OCI-LY1 (cell line): ENCODE results near the gene RUNX1.

Experiments used
- H2AFZ ChIP-seq: fragments of 200-600 bp; sonication (generic), shearing (Covaris generic); 2 replicates; pipeline ENCODE4 v1.6.0; 2014; ENCODE audit warnings: antibody characterized with exemption, mild to moderate bottlenecking, low read length
- H3F3A ChIP-seq: fragments of 200-600 bp; sonication (generic), shearing (Covaris generic); 2 replicates; pipeline ENCODE4 v1.6.0; 2014; ENCODE audit warnings: mild to moderate bottlenecking, antibody characterized with exemption, low read length, moderate library complexity; ENCODE audit not compliant: insufficient read depth
- H3K27ac ChIP-seq: fragments of 200-600 bp; sonication (generic); 2 replicates; pipeline ENCODE4 v1.5.1; 2014; ENCODE audit warnings: low read length, mixed run types, mild to moderate bottlenecking, low read depth; ENCODE audit not compliant: poor library complexity, severe bottlenecking
- H3K27me3 ChIP-seq: fragments of 200-600 bp; sonication (generic); 2 replicates; pipeline ENCODE4 v1.6.0; 2014; ENCODE audit warnings: antibody characterized with exemption, mild to moderate bottlenecking, low read length, moderate library complexity; ENCODE audit not compliant: insufficient read depth
- H3K36me3 ChIP-seq: fragments of 200-600 bp; sonication (generic); 2 replicates; pipeline ENCODE4 v1.6.1; 2014; ENCODE audit warnings: mild to moderate bottlenecking, antibody characterized with exemption, low read length, moderate library complexity, mixed read lengths; ENCODE audit not compliant: insufficient read depth
- H3K4me1 ChIP-seq: fragments of 200-600 bp; sonication (generic); 2 replicates; pipeline ENCODE4 v1.5.1; 2014; ENCODE audit warnings: mild to moderate bottlenecking, low read length, moderate library complexity; ENCODE audit not compliant: insufficient read depth, severe bottlenecking
- H3K4me2 ChIP-seq: fragments of 200-600 bp; sonication (generic), shearing (Covaris generic); 2 replicates; pipeline ENCODE4 v1.6.1; 2014; ENCODE audit warnings: low read length
- H3K4me3 ChIP-seq: fragments of 200-600 bp; sonication (generic); 2 replicates; pipeline ENCODE4 v1.5.1; 2014; ENCODE audit warnings: low read length, low read depth, mild to moderate bottlenecking, mixed read lengths; ENCODE audit not compliant: poor library complexity, severe bottlenecking
- H3K79me2 ChIP-seq: fragments of 200-600 bp; shearing (Covaris generic); 2 replicates; pipeline ENCODE4 v1.6.1; 2016; ENCODE audit warnings: mixed run types, low read length, mixed read lengths; ENCODE audit not compliant: insufficient read depth
- H3K9ac ChIP-seq: fragments of 200-600 bp; sonication (generic), shearing (Covaris generic); 2 replicates; pipeline ENCODE4 v1.6.1; 2014; ENCODE audit warnings: mild to moderate bottlenecking, low read length, mixed read lengths
- H3K9me2 ChIP-seq: fragments of 200-600 bp; sonication (generic), shearing (Covaris generic); 2 replicates; pipeline ENCODE4 v1.6.1; 2014; ENCODE audit warnings: low read depth, mild to moderate bottlenecking, low read length, mixed read lengths
- H3K9me3 ChIP-seq: fragments of 200-600 bp; shearing (Covaris generic); 2 replicates; pipeline ENCODE4 v1.6.1; 2014; ENCODE audit warnings: low read length, mixed read lengths
- H4K20me1 ChIP-seq: fragments of 200-600 bp; sonication (generic), shearing (Covaris generic); 2 replicates; pipeline ENCODE4 v1.6.0; 2016; ENCODE audit warnings: mild to moderate bottlenecking, low read length; ENCODE audit not compliant: insufficient read depth
- CTCF ChIP-seq: fragments of 200-600 bp; sonication (generic), shearing (Covaris generic); IDR thresholded peaks from 2 replicates; pipeline ENCODE4 v1.5.1; 2017; ENCODE audit warnings: mild to moderate bottlenecking, antibody characterized with exemption, low read length, moderate library complexity, mixed read lengths
- EZH2 ChIP-seq: fragments of 200-600 bp; sonication (generic), shearing (Covaris generic); IDR thresholded peaks from 2 replicates; pipeline ENCODE4 v1.8.0; 2017; ENCODE audit warnings: borderline replicate concordance, mixed run types, mild to moderate bottlenecking, antibody characterized with exemption, low read length, moderate library complexity, mixed read lengths

RUNX1 gene

GRCh38 chr21:34782506-34783360 is 266.4 kb downstream of the RUNX1 start:
- H4K20me1 ChIP-seq: no peaks in the 10 kb centered on the region
- no peaks in the 10 kb centered on the region for H3K9me3 ChIP-seq
- no peak overlapping the region for H3K9ac ChIP-seq
- H3K79me2 ChIP-seq: no peaks in the 10 kb centered on the region
- H3K4me1 ChIP-seq: no peaks in the 10 kb centered on the region
- no peak overlapping the region for H3K4me3 ChIP-seq
- H3K27me3 ChIP-seq: no peaks in the 10 kb centered on the region
- H3K27ac ChIP-seq: no peak overlapping the region
- H3F3A ChIP-seq: no peaks in the 10 kb centered on the region
- no peak overlapping the region for H3K4me2 ChIP-seq
- H3K9me2 ChIP-seq: no peaks in the 10 kb centered on the region
- H2AFZ ChIP-seq: no peak overlapping the region
- TF ChIP-seq EZH2 (no peak), CTCF (no peak)
- H3K36me3 ChIP-seq: no peaks in the 10 kb centered on the region

- H3K9ac ChIP-seq: no peak overlapping the region
- no peaks in the 10 kb centered on the region for H3K79me2 ChIP-seq
- H3K9me3 ChIP-seq: no peaks in the 10 kb centered on the region
- H3K36me3 ChIP-seq: no peaks in the 10 kb centered on the region
- H4K20me1 ChIP-seq: no peaks in the 10 kb centered on the region
- H3K4me1 ChIP-seq: no peaks in the 10 kb centered on the region
- H3K27ac ChIP-seq: no peak overlapping the region
- no peaks in the 10 kb centered on the region for H3K9me2 ChIP-seq
- no peak overlapping the region for H3K4me2 ChIP-seq
- TF ChIP-seq EZH2 (no peak), CTCF (no peak)
- H3F3A ChIP-seq: no peaks in the 10 kb centered on the region
- H2AFZ ChIP-seq: no peak overlapping the region
- no peak overlapping the region for H3K4me3 ChIP-seq
- no peaks in the 10 kb centered on the region for H3K27me3 ChIP-seq
These were observed 267.6 kb downstream of the RUNX1 start for GRCh38 chr21:34781526-34781925.

DNA sequence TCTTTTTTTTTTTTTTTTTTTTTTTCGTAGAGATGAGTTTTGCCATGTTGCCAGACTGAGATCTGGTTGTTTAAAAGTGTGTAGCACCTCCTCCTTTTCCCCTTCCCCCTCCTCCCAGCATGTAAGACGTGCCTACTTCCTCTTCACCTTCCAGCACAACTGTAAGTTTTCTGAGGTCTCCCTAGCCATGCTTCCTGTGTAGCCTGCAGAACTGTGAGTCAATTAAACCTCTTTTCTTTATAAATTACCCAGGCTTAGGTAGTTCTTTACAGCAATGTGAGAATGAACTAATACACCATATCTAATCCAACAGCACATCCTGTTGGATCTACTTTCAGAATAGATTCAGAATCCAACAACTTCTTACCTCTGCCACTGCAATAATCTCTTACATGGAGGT is 269.2 kb downstream of the RUNX1 start:
- Histone ChIP-seq H3K4me2 (no peak overlapping the region), H4K20me1 (no peaks in the 10 kb centered on the region), H2AFZ (no peak overlapping the region), H3K27ac (no peak overlapping the region), H3F3A (no peaks in the 10 kb centered on the region), H3K9me3 (no peaks in the 10 kb centered on the region), H3K4me3 (no peak overlapping the region), H3K36me3 (no peaks in the 10 kb centered on the region), H3K79me2 (no peaks in the 10 kb centered on the region), H3K9ac (no peak overlapping the region), H3K27me3 (no peaks in the 10 kb centered on the region), H3K4me1 (no peaks in the 10 kb centered on the region), H3K9me2 (no peaks in the 10 kb centered on the region)
- TF ChIP-seq EZH2: no peak
- no peak for TF ChIP-seq CTCF
